GM21717 (cell line): ENCODE measurements around the gene NEDD9.

Source experiments
- ATAC-seq: cut with Tn5 transposase; IDR thresholded peaks from one replicate; pipeline ENCODE4 v1.9.1; 2021; ENCODE audit warnings: mild to moderate bottlenecking, moderate library complexity; ENCODE audit not compliant: unreplicated experiment

Gene NEDD9

DNA sequence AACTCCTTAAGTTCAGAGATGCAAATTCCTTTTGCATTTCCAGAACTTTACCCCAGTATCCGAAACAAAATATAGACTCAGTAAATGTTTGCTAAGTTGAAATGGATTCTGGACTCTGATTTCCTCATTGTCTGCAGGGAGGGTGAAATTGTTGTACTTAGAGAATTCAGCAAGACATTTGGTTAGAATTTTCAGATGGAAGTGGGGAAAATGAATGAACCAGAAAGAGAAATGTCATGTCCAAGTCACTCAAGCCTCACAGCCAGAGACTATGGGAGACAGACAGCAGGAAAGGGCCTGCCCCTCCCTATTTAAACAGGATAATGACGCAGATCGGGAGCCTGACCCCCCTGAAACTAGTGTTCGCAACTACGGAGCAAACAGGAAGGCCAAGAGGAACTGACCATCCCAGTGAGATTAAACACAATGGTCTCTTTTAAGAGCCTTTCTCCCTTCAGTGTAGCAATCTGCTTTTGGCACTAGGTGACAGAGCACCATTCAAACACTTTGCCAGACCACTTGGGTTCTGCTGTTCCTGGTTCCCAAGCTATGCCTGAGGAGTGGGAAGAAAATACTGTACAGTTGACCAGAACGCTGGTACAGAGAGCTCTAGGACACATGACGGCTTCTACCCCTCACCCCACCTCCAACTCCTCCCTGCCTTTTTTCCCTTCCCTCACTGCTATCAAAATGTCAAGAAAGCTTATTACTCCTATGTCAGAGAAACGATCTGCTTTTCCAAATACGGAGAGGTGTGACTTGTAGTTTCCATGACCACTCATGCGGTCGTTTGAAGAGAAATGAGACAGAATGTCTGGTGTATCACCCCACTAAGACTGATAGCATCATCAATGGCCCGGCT, 13.7 kb downstream of the NEDD9 start:
- ATAC-seq, result no peak

DNA sequence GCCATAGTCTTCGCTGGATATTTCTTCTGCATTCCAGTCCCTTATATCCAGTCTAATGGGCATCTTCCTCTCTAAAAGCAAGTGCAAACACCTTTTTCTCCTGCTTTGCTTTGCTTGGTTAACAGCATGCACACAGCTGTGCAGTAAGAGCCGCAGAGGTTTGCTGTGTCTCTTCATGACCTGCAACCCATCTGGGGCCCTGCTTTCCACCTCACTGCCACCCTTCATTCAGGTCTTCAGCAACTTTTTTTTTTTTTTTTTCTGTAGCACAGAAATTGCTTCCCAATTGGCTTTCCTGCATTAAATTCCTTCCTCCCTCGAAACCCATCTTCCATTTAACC, 14.4 kb downstream of the NEDD9 start:
- no peak for ATAC-seq

DNA sequence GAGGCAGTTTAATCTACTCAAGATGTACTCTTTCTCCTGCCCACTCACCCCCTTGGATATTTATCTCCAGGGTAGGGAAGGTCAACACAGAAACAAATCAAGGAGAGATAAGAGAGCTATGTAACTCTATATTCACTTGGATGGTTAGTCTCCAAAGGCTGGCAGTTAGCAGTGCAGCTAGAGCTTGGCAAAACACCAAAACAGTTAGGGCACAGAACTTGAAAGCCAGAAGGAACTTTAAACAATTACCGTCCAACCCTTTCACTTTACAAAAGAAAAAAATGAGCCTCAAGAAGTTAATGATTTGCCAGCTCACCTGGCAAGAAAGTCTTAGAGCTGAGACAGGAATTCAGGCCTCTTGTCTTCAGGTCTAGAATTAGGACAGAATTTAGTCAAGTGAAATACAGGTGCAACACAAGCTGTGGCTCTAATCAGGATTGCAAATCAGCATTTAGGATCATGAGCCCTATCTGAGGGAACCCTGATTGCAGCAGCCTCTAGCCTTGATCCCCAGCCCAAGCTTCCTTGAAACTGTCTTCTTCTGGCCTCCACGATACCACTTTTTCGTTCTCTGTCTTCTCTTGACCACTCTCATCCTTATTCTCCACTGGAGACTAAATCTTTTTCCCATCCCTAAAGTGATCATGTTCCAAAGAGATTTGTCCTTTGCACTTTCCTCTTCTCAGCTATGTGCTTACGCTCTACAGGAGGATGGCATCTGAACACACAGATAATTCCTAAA, 14.9 kb downstream of the NEDD9 start:
- no peak for ATAC-seq

DNA sequence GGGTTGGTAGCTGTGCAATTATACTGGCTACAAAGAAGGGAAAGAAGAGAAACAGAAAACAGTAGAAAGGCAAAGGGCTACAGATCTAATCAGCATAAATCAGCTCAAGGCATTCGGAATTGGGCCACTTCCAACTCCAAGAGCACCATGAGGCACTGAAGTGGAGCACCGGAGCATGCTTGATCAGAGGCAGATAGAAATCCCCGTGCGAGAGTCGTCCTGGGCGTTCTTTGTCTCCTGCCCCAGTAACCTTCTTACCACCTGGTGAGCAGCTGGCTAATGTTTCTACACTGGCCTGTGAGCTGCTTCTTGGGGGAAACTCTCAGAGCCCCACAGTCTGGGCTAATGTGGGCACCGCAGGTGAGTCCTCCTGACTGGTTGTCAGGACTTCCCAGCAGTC, 16.7 kb downstream of the NEDD9 start:
- ATAC-seq, result no peak

DNA sequence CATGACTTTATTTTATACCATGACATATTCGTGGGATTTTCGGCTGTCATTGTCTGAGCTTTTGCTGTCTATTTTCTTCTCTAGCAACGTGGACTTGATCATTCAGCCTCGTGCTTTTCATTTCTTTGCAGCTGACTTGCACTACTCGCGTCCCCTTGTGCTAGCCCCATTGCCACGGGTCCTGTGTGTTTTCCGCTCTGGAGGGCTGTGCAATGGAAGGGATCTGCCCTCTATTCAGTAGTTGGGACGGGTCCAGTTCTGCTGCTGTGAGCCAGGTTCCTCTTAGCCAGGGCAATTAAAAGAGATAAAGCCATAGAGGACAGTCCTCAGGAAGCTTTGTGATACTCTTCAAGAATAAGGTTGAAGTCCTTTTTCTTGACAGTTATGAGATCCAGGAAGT, 17.6 kb downstream of the NEDD9 start:
- no peak for ATAC-seq

DNA sequence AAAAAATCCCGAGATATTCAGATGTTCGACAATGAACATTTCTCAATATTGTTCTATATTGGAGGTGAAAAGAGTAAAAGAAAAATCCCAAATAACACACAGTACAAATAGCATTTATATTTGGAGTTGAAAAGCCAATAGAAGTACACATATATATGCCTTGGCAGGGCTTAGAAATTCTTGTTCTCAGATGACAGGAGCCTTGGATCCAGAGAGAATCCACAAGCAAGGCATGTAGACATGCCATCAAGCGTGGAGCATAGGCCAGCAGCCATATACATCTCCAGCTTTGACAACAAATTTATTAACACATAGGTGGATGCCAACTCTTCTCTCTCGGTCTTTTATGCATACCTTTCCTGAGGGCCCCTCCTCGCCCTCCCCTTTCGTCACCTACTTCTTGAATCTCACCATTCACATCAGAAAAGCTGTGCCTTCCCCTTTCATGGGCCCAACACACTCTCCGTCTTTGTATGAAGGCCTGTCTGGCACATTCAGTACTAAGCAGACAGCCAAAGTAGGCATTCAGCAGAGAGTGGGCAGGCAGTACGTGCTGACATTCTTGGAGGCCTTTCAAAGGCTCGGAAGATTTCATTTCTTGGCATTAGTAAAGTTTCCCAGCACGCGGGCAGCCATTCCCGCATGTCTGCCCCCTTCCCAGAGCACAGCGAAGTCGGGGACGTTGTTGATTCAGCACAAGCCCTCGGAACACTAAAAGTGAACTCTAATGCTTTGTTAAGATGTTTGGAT, 18.2 kb downstream of the NEDD9 start:
- no peak for ATAC-seq

DNA sequence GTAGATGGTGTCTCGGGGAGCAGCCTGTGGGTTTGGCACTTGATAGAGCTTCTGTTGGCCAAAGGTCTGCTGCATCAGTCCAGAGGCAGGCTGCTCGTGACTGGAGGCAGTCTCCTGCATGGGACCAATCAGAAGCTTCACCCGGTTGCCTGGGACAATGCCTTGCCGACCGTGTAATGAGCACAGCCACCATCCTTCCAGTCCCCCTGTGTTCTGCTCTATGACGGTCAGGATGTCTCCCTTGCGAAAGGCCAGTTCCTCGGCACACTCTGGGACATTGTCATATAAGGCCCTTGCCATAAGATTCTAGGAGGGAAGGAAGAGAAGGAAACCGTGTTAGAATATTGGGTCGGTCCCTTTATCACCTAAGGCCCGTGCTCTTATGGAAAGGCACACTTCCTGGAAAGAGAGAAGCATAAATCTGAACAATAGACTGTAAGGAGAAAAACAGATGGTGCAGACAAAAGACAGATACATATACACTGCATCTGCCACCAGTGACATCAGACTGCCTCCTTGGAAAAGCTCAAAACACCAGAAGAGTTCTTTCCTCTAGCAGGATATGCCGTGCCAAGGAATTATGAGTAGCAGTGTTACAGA, 18.9 kb downstream of the NEDD9 start:
- no peak for ATAC-seq

DNA sequence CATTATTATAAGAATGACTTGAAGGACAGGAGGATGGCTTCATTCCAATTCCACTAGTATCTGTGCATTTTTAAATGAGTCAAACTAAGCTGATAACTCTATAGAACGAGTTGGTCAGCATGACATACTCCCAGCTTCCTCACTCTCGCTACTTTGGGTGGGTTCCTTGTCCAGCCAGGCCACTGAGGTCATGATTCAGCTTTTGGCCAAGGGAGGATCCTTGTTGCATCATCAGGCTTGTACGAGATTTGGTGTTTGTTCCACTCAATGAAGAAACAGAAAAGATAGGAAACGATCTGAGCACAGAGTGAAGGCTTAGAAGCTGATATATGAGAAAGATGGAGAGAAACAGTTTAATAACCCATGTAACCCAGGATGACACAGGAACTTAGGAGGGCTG, 19.8 kb downstream of the NEDD9 start:
- no peak for ATAC-seq

DNA sequence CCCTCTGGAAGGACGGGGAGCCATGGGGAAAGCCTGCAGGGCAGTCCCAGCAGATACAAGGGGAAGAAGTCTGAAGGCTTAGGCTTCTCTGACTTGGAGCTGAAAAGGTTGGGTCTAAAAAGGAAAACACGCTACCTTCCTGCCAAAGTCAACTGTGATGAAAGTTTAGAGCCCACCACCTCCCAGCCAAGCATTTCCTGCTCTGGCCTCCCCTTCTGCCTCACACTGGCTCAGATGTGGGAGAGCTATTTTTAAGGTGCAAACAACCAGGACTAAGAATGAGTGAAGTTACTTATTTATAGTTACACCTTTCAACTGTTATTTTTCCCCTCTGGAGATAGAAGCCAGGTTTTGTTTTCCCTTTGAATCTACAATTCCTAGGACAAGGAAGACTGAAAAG, 21.2 kb downstream of the NEDD9 start:
- no peak for ATAC-seq

DNA sequence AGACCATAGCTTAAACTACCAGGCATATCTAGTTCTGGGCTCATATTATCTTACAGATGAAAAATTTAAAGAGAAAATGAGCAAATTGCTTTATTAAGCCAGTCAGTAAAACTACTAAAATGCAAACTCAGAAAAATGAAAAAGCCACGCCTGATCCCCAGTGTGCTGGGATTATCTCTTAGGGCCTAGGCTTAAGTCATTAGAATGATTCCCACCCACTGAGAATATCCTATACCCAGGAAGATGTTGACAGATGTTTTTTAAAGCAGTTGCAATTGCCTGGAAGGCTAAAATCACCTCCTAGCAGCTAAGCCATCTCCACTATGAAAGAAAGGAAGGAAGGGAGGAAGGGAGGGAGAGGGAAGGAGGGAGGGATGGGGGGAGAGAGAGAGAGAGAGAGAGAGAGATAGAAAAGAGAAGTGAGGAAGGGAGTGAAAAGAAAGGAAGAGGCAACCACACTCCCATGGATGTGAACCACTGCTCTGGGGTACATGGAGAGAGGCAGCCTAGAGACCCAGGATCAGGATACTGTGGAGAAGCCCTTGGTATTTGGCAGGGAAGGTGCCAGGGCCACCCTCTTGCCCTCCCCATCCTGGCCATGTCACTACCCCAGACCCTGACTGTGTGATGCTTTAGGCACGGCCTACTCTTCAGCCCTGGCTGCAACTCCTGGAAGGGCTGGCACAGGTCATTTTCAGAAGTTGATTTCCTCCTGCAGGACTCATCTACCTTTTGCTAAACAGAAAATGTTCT, 21.9 kb downstream of the NEDD9 start:
- ATAC-seq, result no peak

DNA sequence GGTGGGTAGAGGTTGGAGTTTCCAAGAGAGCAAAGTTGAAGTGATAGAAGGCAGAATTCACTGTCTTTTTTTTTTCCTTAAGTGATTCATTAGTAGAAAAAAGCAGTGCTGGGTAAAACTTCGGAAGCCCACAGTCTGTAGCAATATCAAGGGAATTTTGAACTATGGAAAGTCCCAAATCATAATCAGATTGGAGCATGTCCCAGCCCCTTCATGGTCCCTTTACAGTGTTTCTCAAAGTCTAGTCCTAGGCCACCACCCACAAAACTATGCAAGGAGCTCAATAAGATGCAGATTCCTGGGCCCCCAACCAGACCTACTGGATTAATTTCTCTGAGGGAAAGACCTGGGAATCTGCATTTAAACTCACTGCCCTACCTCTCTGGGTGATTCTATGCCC, 22.6 kb downstream of the NEDD9 start:
- no peak for ATAC-seq

DNA sequence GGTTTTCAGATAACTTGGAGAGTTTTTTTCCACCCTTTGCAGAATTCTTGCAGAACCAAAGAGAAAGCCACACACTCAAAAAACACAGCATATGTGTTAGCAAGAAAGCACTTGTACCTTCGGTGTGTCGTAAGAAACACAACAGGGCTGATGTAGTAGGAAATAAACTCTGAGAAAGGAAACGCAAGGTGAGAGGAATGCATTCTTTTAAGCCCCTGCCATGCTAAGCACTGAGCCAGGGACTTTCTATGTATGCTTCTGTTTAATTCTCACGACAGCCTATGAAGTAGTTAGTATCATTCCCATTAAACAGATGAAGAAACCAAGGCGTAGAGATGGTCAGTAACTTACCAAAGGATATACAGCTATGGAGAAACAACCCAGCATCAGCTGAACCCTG, 23.1 kb downstream of the NEDD9 start:
- ATAC-seq, result no peak

DNA sequence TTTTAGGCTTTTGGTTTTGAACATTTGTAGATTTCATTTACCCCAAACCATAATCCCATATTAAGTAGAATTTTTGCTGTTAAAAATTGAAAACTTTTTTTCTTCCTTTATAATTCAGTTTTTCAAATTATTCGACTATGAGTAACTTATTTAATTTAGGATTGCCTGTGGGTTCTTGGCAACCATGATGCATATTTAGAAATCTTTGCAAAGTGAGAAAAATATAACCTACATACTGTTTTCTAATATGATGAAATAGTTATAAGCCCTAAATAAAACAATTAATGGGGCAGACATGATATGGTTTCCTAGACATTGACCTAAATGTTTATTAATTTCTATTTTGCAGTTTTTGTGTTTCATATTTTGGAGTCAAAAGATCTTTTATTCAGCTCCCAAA, 23.6 kb downstream of the NEDD9 start:
- no peak for ATAC-seq

DNA sequence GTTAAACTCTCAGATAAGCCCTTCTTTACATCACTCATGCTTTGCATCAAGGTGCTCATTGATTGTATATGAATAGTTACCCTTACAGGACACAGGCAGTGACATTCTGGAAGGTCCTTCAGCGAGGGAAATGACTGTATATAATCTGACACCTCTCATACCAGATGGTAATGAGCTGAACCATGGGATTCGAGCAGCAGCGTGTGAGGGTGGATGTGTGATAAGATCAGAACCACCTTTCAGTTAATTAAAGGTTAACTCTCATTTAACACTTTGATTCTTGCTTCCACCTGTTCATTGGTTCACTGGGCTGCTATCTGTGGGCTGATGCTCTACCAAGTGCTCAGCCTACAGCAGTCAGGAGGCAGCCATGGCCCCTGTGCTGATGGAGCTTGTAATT, 24.2 kb downstream of the NEDD9 start:
- no peak for ATAC-seq

DNA sequence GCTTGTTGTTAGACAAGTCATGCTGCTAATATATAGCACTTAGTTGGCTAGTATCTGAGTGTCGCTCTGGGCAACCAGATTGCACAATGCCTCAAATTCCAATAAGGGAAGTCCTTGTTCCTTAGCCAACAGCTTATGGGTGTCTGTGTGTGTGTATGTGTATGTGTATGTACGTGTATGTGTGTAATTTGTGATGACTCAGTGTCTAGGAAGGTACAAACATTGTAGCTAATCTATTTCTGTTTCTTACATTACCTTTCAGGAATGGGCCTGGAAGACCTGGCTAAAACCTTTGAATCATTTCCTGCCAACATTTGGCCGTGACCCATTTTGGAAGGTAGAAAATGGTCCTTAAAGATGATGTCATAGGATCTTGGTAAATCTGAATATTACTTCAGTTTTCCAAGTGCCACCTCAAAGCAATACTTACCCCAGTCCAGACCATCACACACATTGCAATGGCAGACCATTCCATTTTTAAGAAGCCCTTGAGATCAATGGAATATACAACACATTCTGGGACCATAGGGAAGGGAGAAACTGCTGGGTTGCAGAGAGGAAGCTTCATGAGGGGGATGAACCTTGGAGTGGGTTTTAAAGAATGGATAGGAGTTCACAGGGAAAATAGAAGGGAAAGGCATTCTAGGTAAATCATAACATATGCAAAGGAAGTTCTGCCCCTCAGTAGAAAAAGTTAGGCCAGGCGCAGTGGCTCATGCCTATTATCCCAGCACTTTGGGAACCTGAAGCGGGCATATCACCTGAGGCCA, 25.1 kb downstream of the NEDD9 start:
- ATAC-seq, result no peak

DNA sequence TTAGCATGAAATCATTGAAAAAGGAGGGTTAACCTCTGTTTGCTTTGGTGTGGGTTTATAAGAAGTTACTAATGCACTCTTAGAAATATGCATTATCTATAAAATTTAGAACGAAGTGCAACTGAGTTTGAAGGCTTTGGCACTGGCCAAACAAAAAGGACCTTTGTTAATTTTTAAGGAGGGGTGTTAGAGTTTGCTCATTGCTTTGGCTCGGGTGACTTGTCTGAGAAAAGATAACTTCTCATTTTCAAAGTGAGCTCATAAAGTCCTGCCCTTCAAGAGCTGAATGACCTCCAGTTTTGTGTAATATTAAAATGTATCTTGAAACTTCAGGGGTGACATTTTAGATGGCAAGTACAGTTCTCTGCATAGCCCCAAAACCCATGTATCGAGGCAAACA, 25.9 kb downstream of the NEDD9 start:
- no peak for ATAC-seq

DNA sequence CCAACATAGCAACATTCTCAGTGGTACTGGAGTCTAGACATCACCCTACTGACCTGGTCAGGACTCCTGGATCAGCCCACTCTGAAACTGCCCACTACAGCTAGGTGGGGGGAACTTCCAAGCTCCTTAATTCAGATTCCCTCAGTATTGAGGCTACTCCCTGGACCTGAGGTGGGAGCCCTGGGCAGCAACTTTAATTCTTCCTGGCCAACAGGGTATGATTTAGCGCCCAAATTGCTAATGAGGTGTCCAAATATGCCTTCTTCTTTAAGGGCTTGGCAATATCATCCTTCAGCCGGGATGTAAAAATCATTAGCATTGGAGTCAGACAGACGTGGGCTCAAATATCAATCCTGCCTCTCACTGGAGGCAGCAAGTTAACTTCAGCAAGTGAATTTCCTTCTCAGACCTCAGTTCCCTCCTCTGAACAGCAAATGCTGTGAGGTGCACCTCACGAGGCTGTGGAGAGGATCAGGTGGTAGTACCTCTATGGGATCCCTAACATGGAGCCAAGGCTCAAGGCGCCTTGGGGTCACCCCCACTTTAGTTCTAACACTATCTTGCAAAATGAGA, 27.6 kb downstream of the NEDD9 start:
- ATAC-seq, result no peak

DNA sequence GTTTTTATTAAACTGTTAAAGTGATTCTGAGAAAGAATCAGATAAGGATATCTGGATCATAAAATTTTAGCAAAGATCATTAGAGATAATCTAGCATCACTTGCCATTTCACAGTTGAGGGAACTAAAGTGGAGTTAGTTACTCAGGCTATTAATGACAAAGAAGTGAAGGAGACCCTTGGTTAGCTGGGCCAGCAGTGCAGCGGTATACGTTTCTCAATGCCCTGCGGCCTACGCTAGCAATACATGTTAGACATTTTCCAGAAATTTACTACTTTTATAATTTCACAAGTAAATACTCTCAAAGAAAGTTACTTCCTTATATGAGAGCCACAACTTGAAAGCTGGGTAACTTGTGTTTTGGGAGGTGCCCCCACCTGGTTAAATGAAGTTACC, 28.5 kb downstream of the NEDD9 start:
- ATAC-seq, result no peak

DNA sequence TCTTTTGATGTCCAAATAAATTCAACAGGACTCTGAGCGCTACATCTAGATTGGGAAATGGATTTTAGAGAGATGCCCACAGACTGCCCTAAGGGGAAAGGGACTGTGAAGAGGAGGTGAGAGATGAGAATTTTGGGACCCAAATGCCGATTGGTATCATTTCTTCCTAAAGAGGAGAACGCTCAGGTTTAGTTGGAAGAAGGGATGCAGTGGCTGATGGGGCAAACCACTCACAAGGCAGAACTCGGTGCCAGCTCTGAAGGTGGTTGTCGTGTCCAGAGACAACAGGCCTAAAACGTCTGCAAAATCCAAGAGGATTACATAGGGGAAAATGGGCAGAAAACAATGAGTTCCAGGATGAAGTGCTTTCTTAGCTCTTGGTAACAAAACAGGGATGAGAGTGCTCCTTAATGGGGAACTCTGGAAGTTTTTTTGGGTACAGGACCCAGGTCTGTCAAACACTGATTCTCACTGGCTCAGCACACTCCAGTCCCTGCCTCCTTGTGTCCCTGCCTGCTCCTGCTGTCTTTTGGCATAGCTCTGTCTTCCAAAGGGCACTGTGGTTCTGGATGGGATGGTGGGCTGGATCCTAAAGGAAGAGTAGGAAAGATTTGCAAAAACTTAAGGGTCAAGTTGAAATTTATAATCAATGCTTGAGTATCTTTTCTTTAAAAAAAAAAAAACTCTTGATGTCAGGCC, 29.0 kb downstream of the NEDD9 start:
- ATAC-seq, result no peak
